SU-DHL-6 (cell line): ENCODE measurements around the gene TNIP3.

Experiments used
- EZH2phosphoT487 ChIP-seq: fragments of 200-600 bp; sonication (generic), shearing (Covaris generic); conservative IDR thresholded peaks from 2 replicates; pipeline ENCODE4 v1.6.1; 2018; ENCODE audit warnings: mild to moderate bottlenecking, antibody characterized with exemption, low read length, moderate library complexity, mixed read lengths
- TF ChIP-seq, protein P1 (sequence below): fragments of 200-600 bp; sonication (generic); IDR thresholded peaks from one replicate; pipeline ENCODE4 v1.5.1; 2017; ENCODE audit warnings: antibody characterized with exemption, mild to moderate bottlenecking, low read length, moderate library complexity; ENCODE audit not compliant: insufficient read depth, poor library complexity, severe bottlenecking

- TF ChIP-seq, protein P1, sequence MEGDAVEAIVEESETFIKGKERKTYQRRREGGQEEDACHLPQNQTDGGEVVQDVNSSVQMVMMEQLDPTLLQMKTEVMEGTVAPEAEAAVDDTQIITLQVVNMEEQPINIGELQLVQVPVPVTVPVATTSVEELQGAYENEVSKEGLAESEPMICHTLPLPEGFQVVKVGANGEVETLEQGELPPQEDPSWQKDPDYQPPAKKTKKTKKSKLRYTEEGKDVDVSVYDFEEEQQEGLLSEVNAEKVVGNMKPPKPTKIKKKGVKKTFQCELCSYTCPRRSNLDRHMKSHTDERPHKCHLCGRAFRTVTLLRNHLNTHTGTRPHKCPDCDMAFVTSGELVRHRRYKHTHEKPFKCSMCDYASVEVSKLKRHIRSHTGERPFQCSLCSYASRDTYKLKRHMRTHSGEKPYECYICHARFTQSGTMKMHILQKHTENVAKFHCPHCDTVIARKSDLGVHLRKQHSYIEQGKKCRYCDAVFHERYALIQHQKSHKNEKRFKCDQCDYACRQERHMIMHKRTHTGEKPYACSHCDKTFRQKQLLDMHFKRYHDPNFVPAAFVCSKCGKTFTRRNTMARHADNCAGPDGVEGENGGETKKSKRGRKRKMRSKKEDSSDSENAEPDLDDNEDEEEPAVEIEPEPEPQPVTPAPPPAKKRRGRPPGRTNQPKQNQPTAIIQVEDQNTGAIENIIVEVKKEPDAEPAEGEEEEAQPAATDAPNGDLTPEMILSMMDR: no peak
- TF ChIP-seq EZH2phosphoT487: no peak
Observed at GRCh38 chr4:121156822-121157769, 7.0 kb downstream of the TNIP3 start.
